H1 (cell line): Measurements from ENCODE around the gene HTN1. TPM values are rescaled to one million over a fixed set of nuclear protein-coding genes. Genes with fewer than 3 reads are reported as not detected.

Experiments used
- CREB1 ChIP-seq: IDR thresholded peaks from 2 replicates; pipeline ENCODE4 v1.6.1; 2012; ENCODE audit warnings: inconsistent platforms
- CTBP2 ChIP-seq: IDR thresholded peaks from 2 replicates; pipeline ENCODE4 v1.7.0; 2011; ENCODE audit warnings: borderline replicate concordance, mild to moderate bottlenecking, moderate library complexity, mixed read lengths, low read length; ENCODE audit not compliant: insufficient read depth, insufficient read length
- HDAC6 ChIP-seq: IDR thresholded peaks from one replicate; pipeline ENCODE4 v1.7.1; 2012; ENCODE audit warnings: low read depth, mild to moderate bottlenecking, inconsistent platforms, low read length, moderate library complexity
- SP2 ChIP-seq: IDR thresholded peaks from 2 replicates; pipeline ENCODE4 v1.6.1; 2012; ENCODE audit warnings: mild to moderate bottlenecking, low read length, inconsistent platforms
- SP4 ChIP-seq: IDR thresholded peaks from 2 replicates; pipeline ENCODE4 v1.6.1; 2012; ENCODE audit warnings: low read length, inconsistent platforms
- SRF ChIP-seq: IDR thresholded peaks from 2 replicates; pipeline ENCODE4 v1.6.1; 2011; ENCODE audit warnings: mild to moderate bottlenecking, low read depth, low read length, moderate library complexity
- polyA plus RNA-seq, 7 experiments: library from polyadenylated mRNA; depleted of rRNA in 3 of 7; stranded (reverse) in 5 of 7; unstranded in 2 of 7; fragments of >200 nt in 5 of 7; fragments of 200-250 nt in 2 of 7; gene quantifications; 1 replicate in 5 of 7; 2 replicates in 1 of 7; 4 replicates in 1 of 7; pipeline versions ENCODE4 v1.2.1 to v1.2.3, GENCODE V29; 2011 to 2013; ENCODE audit warnings: missing spikeins in 2 of 7, mixed read lengths in 2 of 7
- total RNA-seq: library from RNA; stranded (reverse); fragmentation: NEBNext Ultra II Directional; extraction: Animal tissue kit (Norgen Biotek cat#: 25700); gene quantifications from 2 replicates; pipeline ENCODE4 v1.2.1, GENCODE V29; 2021
- TF ChIP-seq, protein P1 (sequence below): fragments of 300-600 bp; sonication (generic); IDR thresholded peaks from 2 replicates; pipeline ENCODE4 v1.7.1; 2012; ENCODE audit warnings: low read length, moderate library complexity, mild to moderate bottlenecking, inconsistent platforms; ENCODE audit not compliant: insufficient replicate concordance
- TF ChIP-seq, protein P2 (sequence below): IDR thresholded peaks from 2 replicates; pipeline ENCODE4 v1.6.1; 2012; ENCODE audit warnings: inconsistent platforms

The HTN1 gene
- total and polyA plus RNA-seq, 2 of the 8 experiments (the other 6 are each of a cell fraction or from before 2014, with no cell fraction given), result not detected

DNA sequence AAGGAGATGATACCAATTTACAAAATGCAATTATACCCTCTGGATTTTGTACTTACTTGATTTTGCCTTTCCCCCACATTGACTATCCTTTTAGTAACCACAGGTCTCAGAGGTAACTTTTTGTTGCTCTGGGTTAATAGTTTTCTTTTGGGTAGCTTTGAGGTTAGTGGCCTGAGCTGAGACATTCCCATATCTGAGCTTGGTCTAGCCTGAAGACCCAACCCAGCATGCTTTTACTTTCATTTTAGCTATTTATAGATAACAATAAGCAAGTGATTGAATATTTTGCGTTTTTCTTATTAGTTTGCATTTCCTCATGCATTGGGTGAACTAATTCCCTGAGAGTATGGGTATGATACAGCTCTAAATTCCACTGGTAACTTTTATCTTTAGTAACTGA, 11.8 kb downstream of the HTN1 start (continued):
- TF ChIP-seq, protein P1, sequence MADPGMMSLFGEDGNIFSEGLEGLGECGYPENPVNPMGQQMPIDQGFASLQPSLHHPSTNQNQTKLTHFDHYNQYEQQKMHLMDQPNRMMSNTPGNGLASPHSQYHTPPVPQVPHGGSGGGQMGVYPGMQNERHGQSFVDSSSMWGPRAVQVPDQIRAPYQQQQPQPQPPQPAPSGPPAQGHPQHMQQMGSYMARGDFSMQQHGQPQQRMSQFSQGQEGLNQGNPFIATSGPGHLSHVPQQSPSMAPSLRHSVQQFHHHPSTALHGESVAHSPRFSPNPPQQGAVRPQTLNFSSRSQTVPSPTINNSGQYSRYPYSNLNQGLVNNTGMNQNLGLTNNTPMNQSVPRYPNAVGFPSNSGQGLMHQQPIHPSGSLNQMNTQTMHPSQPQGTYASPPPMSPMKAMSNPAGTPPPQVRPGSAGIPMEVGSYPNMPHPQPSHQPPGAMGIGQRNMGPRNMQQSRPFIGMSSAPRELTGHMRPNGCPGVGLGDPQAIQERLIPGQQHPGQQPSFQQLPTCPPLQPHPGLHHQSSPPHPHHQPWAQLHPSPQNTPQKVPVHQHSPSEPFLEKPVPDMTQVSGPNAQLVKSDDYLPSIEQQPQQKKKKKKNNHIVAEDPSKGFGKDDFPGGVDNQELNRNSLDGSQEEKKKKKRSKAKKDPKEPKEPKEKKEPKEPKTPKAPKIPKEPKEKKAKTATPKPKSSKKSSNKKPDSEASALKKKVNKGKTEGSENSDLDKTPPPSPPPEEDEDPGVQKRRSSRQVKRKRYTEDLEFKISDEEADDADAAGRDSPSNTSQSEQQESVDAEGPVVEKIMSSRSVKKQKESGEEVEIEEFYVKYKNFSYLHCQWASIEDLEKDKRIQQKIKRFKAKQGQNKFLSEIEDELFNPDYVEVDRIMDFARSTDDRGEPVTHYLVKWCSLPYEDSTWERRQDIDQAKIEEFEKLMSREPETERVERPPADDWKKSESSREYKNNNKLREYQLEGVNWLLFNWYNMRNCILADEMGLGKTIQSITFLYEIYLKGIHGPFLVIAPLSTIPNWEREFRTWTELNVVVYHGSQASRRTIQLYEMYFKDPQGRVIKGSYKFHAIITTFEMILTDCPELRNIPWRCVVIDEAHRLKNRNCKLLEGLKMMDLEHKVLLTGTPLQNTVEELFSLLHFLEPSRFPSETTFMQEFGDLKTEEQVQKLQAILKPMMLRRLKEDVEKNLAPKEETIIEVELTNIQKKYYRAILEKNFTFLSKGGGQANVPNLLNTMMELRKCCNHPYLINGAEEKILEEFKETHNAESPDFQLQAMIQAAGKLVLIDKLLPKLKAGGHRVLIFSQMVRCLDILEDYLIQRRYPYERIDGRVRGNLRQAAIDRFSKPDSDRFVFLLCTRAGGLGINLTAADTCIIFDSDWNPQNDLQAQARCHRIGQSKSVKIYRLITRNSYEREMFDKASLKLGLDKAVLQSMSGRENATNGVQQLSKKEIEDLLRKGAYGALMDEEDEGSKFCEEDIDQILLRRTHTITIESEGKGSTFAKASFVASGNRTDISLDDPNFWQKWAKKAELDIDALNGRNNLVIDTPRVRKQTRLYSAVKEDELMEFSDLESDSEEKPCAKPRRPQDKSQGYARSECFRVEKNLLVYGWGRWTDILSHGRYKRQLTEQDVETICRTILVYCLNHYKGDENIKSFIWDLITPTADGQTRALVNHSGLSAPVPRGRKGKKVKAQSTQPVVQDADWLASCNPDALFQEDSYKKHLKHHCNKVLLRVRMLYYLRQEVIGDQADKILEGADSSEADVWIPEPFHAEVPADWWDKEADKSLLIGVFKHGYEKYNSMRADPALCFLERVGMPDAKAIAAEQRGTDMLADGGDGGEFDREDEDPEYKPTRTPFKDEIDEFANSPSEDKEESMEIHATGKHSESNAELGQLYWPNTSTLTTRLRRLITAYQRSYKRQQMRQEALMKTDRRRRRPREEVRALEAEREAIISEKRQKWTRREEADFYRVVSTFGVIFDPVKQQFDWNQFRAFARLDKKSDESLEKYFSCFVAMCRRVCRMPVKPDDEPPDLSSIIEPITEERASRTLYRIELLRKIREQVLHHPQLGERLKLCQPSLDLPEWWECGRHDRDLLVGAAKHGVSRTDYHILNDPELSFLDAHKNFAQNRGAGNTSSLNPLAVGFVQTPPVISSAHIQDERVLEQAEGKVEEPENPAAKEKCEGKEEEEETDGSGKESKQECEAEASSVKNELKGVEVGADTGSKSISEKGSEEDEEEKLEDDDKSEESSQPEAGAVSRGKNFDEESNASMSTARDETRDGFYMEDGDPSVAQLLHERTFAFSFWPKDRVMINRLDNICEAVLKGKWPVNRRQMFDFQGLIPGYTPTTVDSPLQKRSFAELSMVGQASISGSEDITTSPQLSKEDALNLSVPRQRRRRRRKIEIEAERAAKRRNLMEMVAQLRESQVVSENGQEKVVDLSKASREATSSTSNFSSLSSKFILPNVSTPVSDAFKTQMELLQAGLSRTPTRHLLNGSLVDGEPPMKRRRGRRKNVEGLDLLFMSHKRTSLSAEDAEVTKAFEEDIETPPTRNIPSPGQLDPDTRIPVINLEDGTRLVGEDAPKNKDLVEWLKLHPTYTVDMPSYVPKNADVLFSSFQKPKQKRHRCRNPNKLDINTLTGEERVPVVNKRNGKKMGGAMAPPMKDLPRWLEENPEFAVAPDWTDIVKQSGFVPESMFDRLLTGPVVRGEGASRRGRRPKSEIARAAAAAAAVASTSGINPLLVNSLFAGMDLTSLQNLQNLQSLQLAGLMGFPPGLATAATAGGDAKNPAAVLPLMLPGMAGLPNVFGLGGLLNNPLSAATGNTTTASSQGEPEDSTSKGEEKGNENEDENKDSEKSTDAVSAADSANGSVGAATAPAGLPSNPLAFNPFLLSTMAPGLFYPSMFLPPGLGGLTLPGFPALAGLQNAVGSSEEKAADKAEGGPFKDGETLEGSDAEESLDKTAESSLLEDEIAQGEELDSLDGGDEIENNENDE, result no peak
- TF ChIP-seq CTBP2, result no peak
- no peak for TF ChIP-seq SP2
- no peak for TF ChIP-seq CREB1
- no peak for TF ChIP-seq HDAC6
- no peak for TF ChIP-seq SP4
- TF ChIP-seq, protein P2, sequence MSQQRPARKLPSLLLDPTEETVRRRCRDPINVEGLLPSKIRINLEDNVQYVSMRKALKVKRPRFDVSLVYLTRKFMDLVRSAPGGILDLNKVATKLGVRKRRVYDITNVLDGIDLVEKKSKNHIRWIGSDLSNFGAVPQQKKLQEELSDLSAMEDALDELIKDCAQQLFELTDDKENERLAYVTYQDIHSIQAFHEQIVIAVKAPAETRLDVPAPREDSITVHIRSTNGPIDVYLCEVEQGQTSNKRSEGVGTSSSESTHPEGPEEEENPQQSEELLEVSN, result no peak
- TF ChIP-seq SRF, result no peak
